Measurements from ENCODE around the gene TMEM221.

DNA sequence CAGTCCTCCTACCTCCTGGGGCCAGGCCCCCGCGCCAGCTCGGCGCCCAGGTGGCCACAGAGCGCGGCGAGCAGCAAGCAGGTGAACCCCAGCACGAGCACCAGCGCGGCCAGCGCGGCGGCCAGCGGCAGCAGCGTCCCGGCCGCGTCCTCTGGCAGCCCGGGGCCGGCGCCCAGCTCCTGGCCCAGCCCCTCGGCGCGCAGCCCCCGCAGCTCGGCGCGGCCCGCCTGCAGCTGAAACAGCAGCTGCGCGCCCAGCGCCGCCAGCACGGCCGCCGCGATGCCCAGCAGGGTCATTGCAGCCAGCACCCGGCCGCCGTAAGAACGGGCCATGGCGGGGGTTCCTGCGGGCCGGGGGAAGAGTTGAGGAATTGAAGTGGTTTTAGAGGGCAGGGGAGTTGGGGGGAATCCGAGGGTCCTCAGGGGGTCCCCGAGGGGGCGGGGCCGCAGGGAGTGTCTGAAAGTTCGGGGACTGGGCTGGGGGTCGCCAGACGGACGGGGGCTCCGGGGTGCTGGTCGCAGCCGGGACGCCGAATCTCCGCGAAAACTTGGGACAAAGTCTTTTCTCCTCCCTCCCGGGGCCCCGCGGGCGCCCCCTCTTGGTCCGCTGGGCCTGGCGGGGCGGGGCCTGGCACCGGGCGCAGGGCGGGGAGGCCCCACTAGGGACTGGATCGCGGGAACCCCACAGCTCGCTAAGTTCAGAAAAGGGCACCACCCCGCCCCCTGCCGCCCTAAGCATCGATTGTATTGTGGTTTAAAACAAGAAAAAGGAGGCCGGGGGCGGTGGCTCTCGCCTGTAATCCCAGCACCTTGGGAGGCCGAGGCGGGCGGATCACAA is at the start of gene TMEM221:
- TF ChIP-seq, protein P1, sequence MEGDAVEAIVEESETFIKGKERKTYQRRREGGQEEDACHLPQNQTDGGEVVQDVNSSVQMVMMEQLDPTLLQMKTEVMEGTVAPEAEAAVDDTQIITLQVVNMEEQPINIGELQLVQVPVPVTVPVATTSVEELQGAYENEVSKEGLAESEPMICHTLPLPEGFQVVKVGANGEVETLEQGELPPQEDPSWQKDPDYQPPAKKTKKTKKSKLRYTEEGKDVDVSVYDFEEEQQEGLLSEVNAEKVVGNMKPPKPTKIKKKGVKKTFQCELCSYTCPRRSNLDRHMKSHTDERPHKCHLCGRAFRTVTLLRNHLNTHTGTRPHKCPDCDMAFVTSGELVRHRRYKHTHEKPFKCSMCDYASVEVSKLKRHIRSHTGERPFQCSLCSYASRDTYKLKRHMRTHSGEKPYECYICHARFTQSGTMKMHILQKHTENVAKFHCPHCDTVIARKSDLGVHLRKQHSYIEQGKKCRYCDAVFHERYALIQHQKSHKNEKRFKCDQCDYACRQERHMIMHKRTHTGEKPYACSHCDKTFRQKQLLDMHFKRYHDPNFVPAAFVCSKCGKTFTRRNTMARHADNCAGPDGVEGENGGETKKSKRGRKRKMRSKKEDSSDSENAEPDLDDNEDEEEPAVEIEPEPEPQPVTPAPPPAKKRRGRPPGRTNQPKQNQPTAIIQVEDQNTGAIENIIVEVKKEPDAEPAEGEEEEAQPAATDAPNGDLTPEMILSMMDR (IDR thresholded peaks at IDR 0.05; ENCODE audit: low read depth, low read length): no peak
- no peak for TF ChIP-seq EZH2phosphoT487 (IDR thresholded peaks at IDR 0.05; ENCODE audit: low read depth)

Measured in OCI-LY3 (cell line).